ENCODE results near the gene CSNK1A1. TPM values are rescaled to one million over a fixed set of nuclear protein-coding genes. Genes with fewer than 3 reads are reported as not detected.
"Not testable (repeated sequence)": the region's sequence is repeated elsewhere in the genome, so short reads cannot be mapped to it uniquely, and the experiment has no call there.

CSNK1A1 gene
- polyA plus RNA-seq, 1 donor from 2014 or later: 217 TPM

GRCh38 chr5:149445739-149446369 lies 105.4 kb downstream of the CSNK1A1 start:
- Histone ChIP-seq H4K20me1 (ENCODE audit: insufficient read depth) (no peaks in the 10 kb centered on the region), H3K9ac (ENCODE audit: low read length) (no peak overlapping the region), H3K4me3 (ENCODE audit: low read length) (no peak overlapping the region), H2AFZ (ENCODE audit: low read depth, low read length) (no peak overlapping the region), H3K9me3 (ENCODE audit: low read length) (no peaks in the 10 kb centered on the region), H3F3A (ENCODE audit: insufficient read depth, low read length, poor library complexity, severe bottlenecking) (no peaks in the 10 kb centered on the region), H3K27ac (ENCODE audit: low read length) (no peak overlapping the region), H3K36me3 (ENCODE audit: insufficient read depth, low read length) (no peaks in the 10 kb centered on the region), H3K79me2 (replicated peaks; ENCODE audit: insufficient read depth, low read length) (no peaks in the 10 kb centered on the region), H3K9me2 (ENCODE audit: insufficient read depth, low read length) (no peaks in the 10 kb centered on the region), H3K4me2 (ENCODE audit: low read length) (no peak overlapping the region), H3K27me3 (ENCODE audit: insufficient read depth, low read depth, low read length) (no peaks in the 10 kb centered on the region)
- TF ChIP-seq TAF1 (IDR thresholded peaks at IDR 0.05; ENCODE audit: low read depth): no peak
- no peak for TF ChIP-seq CTCF (IDR thresholded peaks at IDR 0.05; ENCODE audit: poor library complexity, severe bottlenecking)
- TF ChIP-seq EP300 (conservative IDR thresholded peaks at IDR 0.05; ENCODE audit: poor library complexity, severe bottlenecking): no peak
- TF ChIP-seq RAD21 (conservative IDR thresholded peaks at IDR 0.05): no peak
- TF ChIP-seq SMC3 (conservative IDR thresholded peaks at IDR 0.05; ENCODE audit: poor library complexity): no peak
- no peak for TF ChIP-seq POLR2AphosphoS5 (IDR thresholded peaks at IDR 0.05)
- TF ChIP-seq EZH2 (IDR thresholded peaks at IDR 0.05; ENCODE audit: borderline replicate concordance, insufficient read depth, low read length, poor library complexity, severe bottlenecking): no peak
- TF ChIP-seq REST (IDR thresholded peaks at IDR 0.05; ENCODE audit: borderline replicate concordance): no peak
- no peak for TF ChIP-seq MXI1 (conservative IDR thresholded peaks at IDR 0.05; ENCODE audit: poor library complexity, severe bottlenecking)

- Histone ChIP-seq H3K36me3 (ENCODE audit: insufficient read depth, low read length) (no peaks in the 10 kb centered on the region), H3F3A (ENCODE audit: insufficient read depth, low read length, poor library complexity, severe bottlenecking) (no peaks in the 10 kb centered on the region), H3K9me2 (ENCODE audit: insufficient read depth, low read length) (no peaks in the 10 kb centered on the region), H3K4me3 (ENCODE audit: low read length) (no peak overlapping the region), H3K27me3 (ENCODE audit: insufficient read depth, low read depth, low read length) (no peaks in the 10 kb centered on the region), H3K9ac (ENCODE audit: low read length) (no peak overlapping the region), H3K27ac (ENCODE audit: low read length) (no peak overlapping the region), H4K20me1 (ENCODE audit: insufficient read depth) (no peaks in the 10 kb centered on the region), H3K4me2 (ENCODE audit: low read length) (no peak overlapping the region), H2AFZ (ENCODE audit: low read depth, low read length) (no peak overlapping the region), H3K9me3 (ENCODE audit: low read length) (no peaks in the 10 kb centered on the region), H3K79me2 (replicated peaks; ENCODE audit: insufficient read depth, low read length) (no peaks in the 10 kb centered on the region)
- TF ChIP-seq SMC3 (conservative IDR thresholded peaks at IDR 0.05; ENCODE audit: poor library complexity) (no peak), REST (IDR thresholded peaks at IDR 0.05; ENCODE audit: borderline replicate concordance) (no peak), EP300 (conservative IDR thresholded peaks at IDR 0.05; ENCODE audit: poor library complexity, severe bottlenecking) (no peak), MXI1 (conservative IDR thresholded peaks at IDR 0.05; ENCODE audit: poor library complexity, severe bottlenecking) (no peak), POLR2AphosphoS5 (IDR thresholded peaks at IDR 0.05) (no peak), CTCF (IDR thresholded peaks at IDR 0.05; ENCODE audit: poor library complexity, severe bottlenecking) (no peak), TAF1 (IDR thresholded peaks at IDR 0.05; ENCODE audit: low read depth) (no peak), EZH2 (IDR thresholded peaks at IDR 0.05; ENCODE audit: borderline replicate concordance, insufficient read depth, low read length, poor library complexity, severe bottlenecking) (no peak), RAD21 (conservative IDR thresholded peaks at IDR 0.05) (no peak)
Measured at GRCh38 chr5:149445343-149445738, 105.9 kb downstream of the CSNK1A1 start.

GRCh38 chr5:149444430-149444829 lies 106.8 kb downstream of the CSNK1A1 start:
- not testable (repeated sequence) for H2AFZ ChIP-seq (ENCODE audit: low read depth, low read length); H3K4me3 ChIP-seq (ENCODE audit: low read length)

More at GRCh38 chr5:149444430-149444829, 106.8 kb downstream of the CSNK1A1 start:
- H3K9me3 ChIP-seq (ENCODE audit: low read length); H4K20me1 ChIP-seq (ENCODE audit: insufficient read depth); H3K27ac ChIP-seq (ENCODE audit: low read length); H3K79me2 ChIP-seq (replicated peaks; ENCODE audit: insufficient read depth, low read length); H3K4me2 ChIP-seq (ENCODE audit: low read length); H3F3A ChIP-seq (ENCODE audit: insufficient read depth, low read length, poor library complexity, severe bottlenecking); H3K27me3 ChIP-seq (ENCODE audit: insufficient read depth, low read depth, low read length); H3K36me3 ChIP-seq (ENCODE audit: insufficient read depth, low read length); H3K9ac ChIP-seq (ENCODE audit: low read length); H3K9me2 ChIP-seq (ENCODE audit: insufficient read depth, low read length): not testable (repeated sequence)
